GM23338 (cell line): Measurements from ENCODE around the gene ANKFY1.

Experiments used
- CREB1 ChIP-seq: fragments of 250-450 bp; sonication (Bioruptor Pico); IDR thresholded peaks from 2 replicates; pipeline ENCODE4 v1.5.0; 2020; ENCODE audit warnings: low read depth, mild to moderate bottlenecking, moderate library complexity
- ETS1 ChIP-seq: IDR thresholded peaks from 2 replicates; pipeline ENCODE4 v1.6.1; 2016; ENCODE audit warnings: antibody characterized with exemption
- EZH2 ChIP-seq: fragments of 200-600 bp; sonication (generic); IDR thresholded peaks from one replicate; pipeline ENCODE4 v1.8.0; 2017; ENCODE audit warnings: antibody characterized with exemption, mild to moderate bottlenecking, low read depth; ENCODE audit not compliant: unreplicated experiment
- EZH2phosphoT487 ChIP-seq: fragments of 200-600 bp; sonication (generic); IDR thresholded peaks from one replicate; pipeline ENCODE4 v1.8.1; 2018; ENCODE audit warnings: antibody characterized with exemption; ENCODE audit not compliant: unreplicated experiment
- POLR2AphosphoS5 ChIP-seq: IDR thresholded peaks from 2 replicates; pipeline ENCODE4 v1.6.1; 2016; ENCODE audit warnings: antibody characterized with exemption, low read depth
- TF ChIP-seq, protein P1 (sequence below): IDR thresholded peaks from one replicate; pipeline ENCODE4 v1.6.1; 2018; ENCODE audit warnings: antibody characterized with exemption; ENCODE audit not compliant: unreplicated experiment
- TF ChIP-seq, protein P2 (sequence below), 2 experiments: fragments of 200-600 bp in 1 of 2; sonication (generic) in 1 of 2; conservative IDR thresholded peaks; 2 replicates each; pipeline versions ENCODE4 v1.5.1 to v1.6.1; 2016 to 2017; ENCODE audit warnings: antibody characterized with exemption in 2 of 2, low read depth in 2 of 2, mild to moderate bottlenecking in 2 of 2, moderate library complexity in 1 of 2

GRCh38 chr17:4215882-4216570 lies 47.8 kb downstream of the ANKFY1 start:
- TF ChIP-seq, protein P1, sequence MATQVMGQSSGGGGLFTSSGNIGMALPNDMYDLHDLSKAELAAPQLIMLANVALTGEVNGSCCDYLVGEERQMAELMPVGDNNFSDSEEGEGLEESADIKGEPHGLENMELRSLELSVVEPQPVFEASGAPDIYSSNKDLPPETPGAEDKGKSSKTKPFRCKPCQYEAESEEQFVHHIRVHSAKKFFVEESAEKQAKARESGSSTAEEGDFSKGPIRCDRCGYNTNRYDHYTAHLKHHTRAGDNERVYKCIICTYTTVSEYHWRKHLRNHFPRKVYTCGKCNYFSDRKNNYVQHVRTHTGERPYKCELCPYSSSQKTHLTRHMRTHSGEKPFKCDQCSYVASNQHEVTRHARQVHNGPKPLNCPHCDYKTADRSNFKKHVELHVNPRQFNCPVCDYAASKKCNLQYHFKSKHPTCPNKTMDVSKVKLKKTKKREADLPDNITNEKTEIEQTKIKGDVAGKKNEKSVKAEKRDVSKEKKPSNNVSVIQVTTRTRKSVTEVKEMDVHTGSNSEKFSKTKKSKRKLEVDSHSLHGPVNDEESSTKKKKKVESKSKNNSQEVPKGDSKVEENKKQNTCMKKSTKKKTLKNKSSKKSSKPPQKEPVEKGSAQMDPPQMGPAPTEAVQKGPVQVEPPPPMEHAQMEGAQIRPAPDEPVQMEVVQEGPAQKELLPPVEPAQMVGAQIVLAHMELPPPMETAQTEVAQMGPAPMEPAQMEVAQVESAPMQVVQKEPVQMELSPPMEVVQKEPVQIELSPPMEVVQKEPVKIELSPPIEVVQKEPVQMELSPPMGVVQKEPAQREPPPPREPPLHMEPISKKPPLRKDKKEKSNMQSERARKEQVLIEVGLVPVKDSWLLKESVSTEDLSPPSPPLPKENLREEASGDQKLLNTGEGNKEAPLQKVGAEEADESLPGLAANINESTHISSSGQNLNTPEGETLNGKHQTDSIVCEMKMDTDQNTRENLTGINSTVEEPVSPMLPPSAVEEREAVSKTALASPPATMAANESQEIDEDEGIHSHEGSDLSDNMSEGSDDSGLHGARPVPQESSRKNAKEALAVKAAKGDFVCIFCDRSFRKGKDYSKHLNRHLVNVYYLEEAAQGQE: no peak
- TF ChIP-seq EZH2 (no peak), ETS1 (no peak), CREB1 (CRISPR knock-in tag) (no peak), POLR2AphosphoS5 (no peak), EZH2phosphoT487 (no peak)
- TF ChIP-seq, protein P2, sequence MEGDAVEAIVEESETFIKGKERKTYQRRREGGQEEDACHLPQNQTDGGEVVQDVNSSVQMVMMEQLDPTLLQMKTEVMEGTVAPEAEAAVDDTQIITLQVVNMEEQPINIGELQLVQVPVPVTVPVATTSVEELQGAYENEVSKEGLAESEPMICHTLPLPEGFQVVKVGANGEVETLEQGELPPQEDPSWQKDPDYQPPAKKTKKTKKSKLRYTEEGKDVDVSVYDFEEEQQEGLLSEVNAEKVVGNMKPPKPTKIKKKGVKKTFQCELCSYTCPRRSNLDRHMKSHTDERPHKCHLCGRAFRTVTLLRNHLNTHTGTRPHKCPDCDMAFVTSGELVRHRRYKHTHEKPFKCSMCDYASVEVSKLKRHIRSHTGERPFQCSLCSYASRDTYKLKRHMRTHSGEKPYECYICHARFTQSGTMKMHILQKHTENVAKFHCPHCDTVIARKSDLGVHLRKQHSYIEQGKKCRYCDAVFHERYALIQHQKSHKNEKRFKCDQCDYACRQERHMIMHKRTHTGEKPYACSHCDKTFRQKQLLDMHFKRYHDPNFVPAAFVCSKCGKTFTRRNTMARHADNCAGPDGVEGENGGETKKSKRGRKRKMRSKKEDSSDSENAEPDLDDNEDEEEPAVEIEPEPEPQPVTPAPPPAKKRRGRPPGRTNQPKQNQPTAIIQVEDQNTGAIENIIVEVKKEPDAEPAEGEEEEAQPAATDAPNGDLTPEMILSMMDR (conservative IDR thresholded peaks at IDR 0.05; ENCODE audit: low read depth in 2 of 2): no peak
